Esophagus muscularis mucosa (tissue), 4 donors: ENCODE results near the gene MAGI3. TPM values are rescaled to one million over a fixed set of nuclear protein-coding genes. Genes with fewer than 3 reads are reported as not detected.
A peak's percentile ranks its signal among the peaks of the same experiment; 100 is the strongest.

ENCODE experiments used
- DNase-seq: peaks from one replicate; pipeline ENCODE4 v3.0.0-alpha.2; 2017; ENCODE audit errors: extremely low spot score
- H3K27ac ChIP-seq, 4 donors: fragments of 200-600 bp; sonication (generic); replicated peaks in 1 of 4; 1 replicate in 3 of 4; 2 replicates in 1 of 4; pipeline ENCODE4 v1.5.1; 2016 to 2019; ENCODE audit warnings: mild to moderate bottlenecking in 1 of 4
- H3K27me3 ChIP-seq, 4 donors: fragments of 200-600 bp; sonication (generic); one replicate each; pipeline versions ENCODE4 v1.5.1 to v1.6.0; 2016 to 2019
- H3K36me3 ChIP-seq, 4 donors: fragments of 200-600 bp; sonication (generic); one replicate each; pipeline ENCODE4 v1.5.1; 2016 to 2019
- H3K4me1 ChIP-seq, 4 donors: fragments of 200-600 bp; sonication (generic); one replicate each; pipeline ENCODE4 v1.5.1; 2016 to 2019
- H3K4me3 ChIP-seq, 4 donors: fragments of 200-600 bp; sonication (generic); 1 replicate in 2 of 4; 2 replicates in 2 of 4; pipeline ENCODE4 v1.5.1; 2016 to 2019; ENCODE audit warnings: mild to moderate bottlenecking in 4 of 4, moderate library complexity in 1 of 4
- H3K9me3 ChIP-seq, 4 donors: fragments of 200-600 bp; sonication (generic); 1 replicate in 3 of 4; 2 replicates in 1 of 4; pipeline ENCODE4 v1.5.1; 2016 to 2019
- EP300 ChIP-seq: sonication (generic); formaldehyde crosslinking; IDR thresholded peaks from one replicate; pipeline ENCODE4 v1.6.1; 2017; ENCODE audit warnings: antibody characterized with exemption
- POLR2A ChIP-seq: fragments of 450-650 bp; IDR thresholded peaks from one replicate; pipeline ENCODE4 v1.6.1; 2017; ENCODE audit warnings: antibody characterized with exemption, moderate library complexity, mild to moderate bottlenecking, low read depth
- POLR2AphosphoS5 ChIP-seq, 2 donors: sonication (generic); formaldehyde crosslinking; IDR thresholded peaks; one replicate each; pipeline ENCODE4 v1.6.1; 2017; ENCODE audit warnings: antibody characterized with exemption in 2 of 2
- WGBS: methylation state at CpG from one replicate; pipeline ENCODE4 v1.1.5; 2018; 5-methylcytosine and 5-hydroxymethylcytosine counted together
- intact Hi-C: fragments of 100-400 bp; cut with DNase I; formaldehyde crosslinking; loops from one replicate; pipeline ENCODE4 v1.15.1; 2023
- total RNA-seq, 4 donors: library from RNA; depleted of rRNA; stranded (reverse); fragments of >200 nt; gene quantifications; one replicate each; pipeline versions ENCODE4 v1.1.0 to v1.2.1, GENCODE V29; 2016
- TF ChIP-seq, protein P1 (sequence below), 3 experiments: fragments of 200-600 bp in 2 of 3; fragments of 450-650 bp in 1 of 3; sonication (generic) in 2 of 3; IDR thresholded peaks; one replicate each; pipeline ENCODE4 v1.5.1; 2017 to 2019; ENCODE audit warnings: antibody characterized with exemption in 3 of 3, mild to moderate bottlenecking in 2 of 3, moderate library complexity in 1 of 3

MAGI3 gene
- total RNA-seq, 4 donors from 2014 or later = 14.6 to 21.7 (median 16.4) TPM

DNA sequence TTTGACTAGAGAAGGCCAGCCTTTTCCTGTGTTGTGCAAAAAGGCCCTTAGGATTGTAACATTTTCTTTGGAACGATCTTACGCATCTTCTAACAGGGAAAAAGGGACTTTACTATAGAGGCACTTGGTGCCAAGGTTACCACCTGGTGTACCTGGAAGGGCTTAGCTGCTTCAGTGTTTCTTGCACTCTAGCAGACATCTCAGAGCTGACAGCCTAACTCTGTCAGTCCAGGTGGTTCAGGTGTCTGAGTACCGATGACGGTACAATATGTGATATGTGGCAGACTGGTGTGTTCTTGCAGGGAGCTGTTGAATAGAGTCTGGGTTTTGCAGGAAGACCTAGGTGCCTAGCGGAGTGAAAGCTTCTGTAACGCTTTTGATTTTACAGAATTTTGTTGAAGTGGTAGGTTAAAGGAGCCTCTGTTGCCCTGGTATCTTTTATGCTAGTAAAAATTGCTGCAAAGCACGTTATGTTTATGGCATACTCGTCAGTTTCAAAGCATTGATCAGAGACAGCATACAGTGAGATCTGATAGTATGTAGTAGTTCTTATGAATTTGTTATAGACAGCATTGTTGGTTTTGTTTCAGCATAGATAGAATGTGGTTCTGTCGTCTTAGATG, 1.4 kb downstream of the MAGI3 start:
- 13% methylated on average over 9 of the region's 9 CpGs for WGBS

DNA sequence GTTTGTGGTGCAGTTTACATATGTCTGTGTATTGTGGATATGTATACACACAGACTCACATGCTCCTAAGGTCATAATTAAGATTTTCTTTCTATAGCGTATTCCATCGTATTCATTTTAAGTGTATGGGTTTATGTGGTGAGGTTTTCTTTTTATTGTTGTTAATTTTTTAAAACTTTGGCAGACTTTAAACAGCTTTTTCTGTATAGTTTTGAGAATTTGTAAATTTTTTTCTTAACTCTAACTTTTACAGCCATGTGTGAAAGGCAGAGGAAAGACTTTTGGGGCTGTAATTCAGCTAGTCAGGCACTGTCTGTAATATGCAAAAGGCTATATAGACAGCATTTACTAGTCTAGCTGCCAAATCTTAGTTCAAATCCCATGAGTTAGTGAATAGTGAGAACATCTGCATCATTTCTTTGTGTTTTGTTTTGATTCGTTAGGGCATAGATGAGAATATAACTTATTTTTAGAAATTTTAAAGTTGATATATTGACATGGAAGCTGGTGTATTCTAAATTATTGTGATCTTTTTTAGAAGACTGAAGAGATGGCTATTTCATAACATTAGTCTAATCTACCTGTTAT, 2.3 kb downstream of the MAGI3 start:
- TF ChIP-seq, protein P1, sequence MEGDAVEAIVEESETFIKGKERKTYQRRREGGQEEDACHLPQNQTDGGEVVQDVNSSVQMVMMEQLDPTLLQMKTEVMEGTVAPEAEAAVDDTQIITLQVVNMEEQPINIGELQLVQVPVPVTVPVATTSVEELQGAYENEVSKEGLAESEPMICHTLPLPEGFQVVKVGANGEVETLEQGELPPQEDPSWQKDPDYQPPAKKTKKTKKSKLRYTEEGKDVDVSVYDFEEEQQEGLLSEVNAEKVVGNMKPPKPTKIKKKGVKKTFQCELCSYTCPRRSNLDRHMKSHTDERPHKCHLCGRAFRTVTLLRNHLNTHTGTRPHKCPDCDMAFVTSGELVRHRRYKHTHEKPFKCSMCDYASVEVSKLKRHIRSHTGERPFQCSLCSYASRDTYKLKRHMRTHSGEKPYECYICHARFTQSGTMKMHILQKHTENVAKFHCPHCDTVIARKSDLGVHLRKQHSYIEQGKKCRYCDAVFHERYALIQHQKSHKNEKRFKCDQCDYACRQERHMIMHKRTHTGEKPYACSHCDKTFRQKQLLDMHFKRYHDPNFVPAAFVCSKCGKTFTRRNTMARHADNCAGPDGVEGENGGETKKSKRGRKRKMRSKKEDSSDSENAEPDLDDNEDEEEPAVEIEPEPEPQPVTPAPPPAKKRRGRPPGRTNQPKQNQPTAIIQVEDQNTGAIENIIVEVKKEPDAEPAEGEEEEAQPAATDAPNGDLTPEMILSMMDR (IDR thresholded peaks at IDR 0.05) = no peak
- TF ChIP-seq EP300 (no peak), POLR2AphosphoS5 (IDR thresholded peaks at IDR 0.05) (no peak), POLR2A (no peak)
- H3K27me3 ChIP-seq = no peaks in the 10 kb centered on the region
- peak overlapping the region; percentile 88 to 98 (median 96) for H3K4me3 ChIP-seq
- DNase-seq = no peak
- H3K9me3 ChIP-seq = no peaks in the 10 kb centered on the region
- peaks cover 30 to 61% (median 51%) of the 10 kb centered on the region in 4 donors for H3K4me1 ChIP-seq
- H3K27ac ChIP-seq = peak overlapping the region in 2 of 4 donors; percentile 90 to 96
- 42% methylated on average over 3 of the region's 3 CpGs for WGBS
- intact Hi-C loops = no loop called here
- no peaks in the 10 kb centered on the region for H3K36me3 ChIP-seq

More for the DNA sequence above, 1.4 kb downstream of the MAGI3 start:
- Histone ChIP-seq H3K27me3 (no peaks in the 10 kb centered on the region), H3K4me3 (peak overlapping the region; percentile 88 to 98 (median 96)), H3K4me1 (peaks cover 30 to 56% (median 48%) of the 10 kb centered on the region in 4 donors), H3K9me3 (no peaks in the 10 kb centered on the region), H3K36me3 (no peaks in the 10 kb centered on the region), H3K27ac (peak overlapping the region; percentile 89 to 96 (median 92))
- intact Hi-C loops = no loop called here
- TF ChIP-seq POLR2A (no peak), POLR2AphosphoS5 (IDR thresholded peaks at IDR 0.05) (no peak), EP300 (no peak)
- TF ChIP-seq, protein P1 (IDR thresholded peaks at IDR 0.05) = no peak
- DNase-seq = no peak

DNA sequence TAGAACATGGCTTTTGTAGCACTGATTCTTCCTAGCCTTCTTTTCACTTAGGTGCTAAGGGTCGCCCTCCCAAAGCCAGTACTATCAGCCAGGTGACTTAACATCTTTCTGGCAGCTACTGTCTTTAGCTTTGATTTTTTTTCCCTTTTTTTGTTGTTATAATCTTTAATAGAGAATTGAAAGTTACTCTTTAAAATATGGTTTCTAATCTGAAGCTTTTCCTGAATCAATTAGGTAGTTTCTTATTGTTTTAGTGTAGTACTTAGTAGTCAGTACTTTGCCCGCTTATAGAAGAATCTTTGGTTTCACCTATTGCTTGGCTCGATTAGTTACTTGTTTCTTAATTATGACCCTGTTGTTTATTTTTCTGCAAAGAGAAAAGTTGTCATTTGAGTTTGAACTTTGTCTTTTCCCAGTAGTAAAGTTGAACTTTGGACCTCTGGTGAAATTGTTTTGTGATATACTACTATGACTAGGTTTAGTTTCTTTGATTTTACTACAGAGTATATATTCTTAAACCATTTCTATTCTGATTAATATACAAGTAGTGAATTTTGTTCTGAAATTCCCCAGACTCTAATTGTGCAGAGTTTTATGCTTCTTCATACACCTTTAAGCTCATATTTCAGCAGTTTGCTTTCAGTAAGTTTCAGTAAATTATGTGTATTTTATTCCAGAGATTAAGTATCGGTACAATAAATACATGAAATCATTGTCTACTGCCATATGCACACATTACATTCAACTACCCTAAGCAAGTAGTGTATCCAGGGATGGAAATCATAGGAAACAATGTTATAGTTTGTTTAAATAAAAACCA, 3.9 kb downstream of the MAGI3 start:
- Histone ChIP-seq H3K9me3 (no peaks in the 10 kb centered on the region), H3K4me3 (no peak overlapping the region), H3K4me1 (peaks cover 22 to 51% (median 45%) of the 10 kb centered on the region in 4 donors), H3K27ac (no peak overlapping the region), H3K36me3 (no peaks in the 10 kb centered on the region), H3K27me3 (no peaks in the 10 kb centered on the region)
- no peak for DNase-seq
- 70% methylated on average over 4 of the region's 4 CpGs for WGBS
- TF ChIP-seq POLR2AphosphoS5 (IDR thresholded peaks at IDR 0.05) = no peak
- TF ChIP-seq EP300 = no peak
- no peak for TF ChIP-seq POLR2A
- TF ChIP-seq, protein P1 (IDR thresholded peaks at IDR 0.05) = no peak
- intact Hi-C loops = no loop called here

DNA sequence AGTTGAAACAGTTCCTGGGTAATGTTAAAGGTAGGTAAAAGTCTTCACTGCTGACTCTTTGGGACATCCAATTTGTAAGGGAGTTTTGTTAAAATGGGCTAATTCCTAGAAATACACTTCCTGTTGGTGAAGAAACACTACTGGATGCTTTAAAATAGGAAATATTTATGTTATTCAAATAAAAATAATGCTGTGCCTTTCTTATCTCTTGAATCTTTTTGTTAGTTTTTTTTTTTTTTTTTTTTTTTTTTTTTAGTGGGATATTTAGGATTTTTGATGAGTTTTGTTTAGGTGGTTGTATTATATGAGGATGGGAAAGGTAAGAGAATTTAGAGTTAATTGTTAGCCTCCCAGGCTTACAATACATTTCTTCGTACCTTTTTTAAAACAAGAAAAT, 4.5 kb downstream of the MAGI3 start:
- no peaks in the 10 kb centered on the region for H3K9me3 ChIP-seq
- DNase-seq = no peak
- intact Hi-C loops = no loop called here

More for the DNA sequence above, 4.5 kb downstream of the MAGI3 start:
- no peak overlapping the region for H3K27ac ChIP-seq
- TF ChIP-seq, protein P1 (IDR thresholded peaks at IDR 0.05) = no peak
- TF ChIP-seq EP300 = no peak
- WGBS = 88% methylated on average over 1 of the region's 1 CpG
- no peaks in the 10 kb centered on the region for H3K36me3 ChIP-seq
- peaks cover 21 to 48% (median 42%) of the 10 kb centered on the region in 4 donors for H3K4me1 ChIP-seq
- H3K4me3 ChIP-seq = no peak overlapping the region
- no peaks in the 10 kb centered on the region for H3K27me3 ChIP-seq
